Chondrocyte (in vitro differentiated cells): ENCODE results near the gene PCTP. TPM values are rescaled to one million over a fixed set of nuclear protein-coding genes. Genes with fewer than 3 reads are reported as not detected.

Experiments
- DNase-seq: peaks from one replicate; pipeline ENCODE4 v3.0.0; 2021; ENCODE audit warnings: mixed read lengths, low spot score
- H3K27ac Mint-ChIP-seq: one replicate; pipeline ENCODE4 v1.8.0; 2021; ENCODE audit warnings: mild to moderate bottlenecking, moderate library complexity, mixed read lengths; ENCODE audit not compliant: unreplicated experiment
- H3K27me3 Mint-ChIP-seq: 2 replicates; pipeline ENCODE4 v1.8.0; 2021; ENCODE audit warnings: low read depth, mixed read lengths
- H3K36me3 Mint-ChIP-seq: 2 replicates; pipeline ENCODE4 v1.8.0; 2021; ENCODE audit warnings: low read depth, mixed read lengths
- H3K4me1 Mint-ChIP-seq: 2 replicates; pipeline ENCODE4 v1.8.0; 2021; ENCODE audit warnings: low read depth, mild to moderate bottlenecking, mixed read lengths
- H3K4me3 Mint-ChIP-seq: one replicate; pipeline ENCODE4 v1.8.0; 2021; ENCODE audit warnings: mild to moderate bottlenecking, moderate library complexity, mixed read lengths; ENCODE audit not compliant: unreplicated experiment
- H3K9me3 Mint-ChIP-seq: 2 replicates; pipeline ENCODE4 v1.8.0; 2021; ENCODE audit warnings: low read depth, mixed read lengths
- CTCF ChIP-seq: fragments of 200-600 bp; sonication (generic); IDR thresholded peaks from 2 replicates; pipeline ENCODE4 v1.5.0; 2021; ENCODE audit warnings: antibody characterized with exemption, mild to moderate bottlenecking, moderate library complexity
- total RNA-seq: library from RNA; stranded (reverse); gene quantifications from 3 replicates; pipeline ENCODE4 v1.2.1, GENCODE V29; 2021

PCTP gene
- total RNA-seq, 1 donor from 2014 or later, result 8.8 TPM

- no peak for TF ChIP-seq CTCF
- no peak overlapping the region for H3K4me3 Mint-ChIP-seq
- H3K27me3 Mint-ChIP-seq, result no peaks in the 10 kb centered on the region
- peaks cover 17% of the 10 kb centered on the region for H3K4me1 Mint-ChIP-seq
- DNase-seq, result no peak
- H3K9me3 Mint-ChIP-seq, result peaks cover 9% of the 10 kb centered on the region
- H3K27ac Mint-ChIP-seq, result no peak overlapping the region
- no peaks in the 10 kb centered on the region for H3K36me3 Mint-ChIP-seq
These were observed 67.9 kb downstream of the PCTP start for GRCh38 chr17:55818451-55819375.

GRCh38 chr17:55820675-55821074, 69.8 kb downstream of the PCTP start:
- no peaks in the 10 kb centered on the region for H3K27me3 Mint-ChIP-seq
- peaks cover 6% of the 10 kb centered on the region for H3K4me1 Mint-ChIP-seq
- DNase-seq, result no peak
- H3K27ac Mint-ChIP-seq, result no peak overlapping the region
- H3K36me3 Mint-ChIP-seq, result no peaks in the 10 kb centered on the region
- H3K9me3 Mint-ChIP-seq, result peaks cover 9% of the 10 kb centered on the region
- TF ChIP-seq CTCF, result no peak
- no peak overlapping the region for H3K4me3 Mint-ChIP-seq

- no peaks in the 10 kb centered on the region for H3K36me3 Mint-ChIP-seq
- H3K4me1 Mint-ChIP-seq, result no peaks in the 10 kb centered on the region
- H3K4me3 Mint-ChIP-seq, result no peak overlapping the region
- no peaks in the 10 kb centered on the region for H3K27me3 Mint-ChIP-seq
- peaks cover 9% of the 10 kb centered on the region for H3K9me3 Mint-ChIP-seq
- no peak for DNase-seq
- no peak for TF ChIP-seq CTCF
- no peak overlapping the region for H3K27ac Mint-ChIP-seq
These were observed 71.2 kb downstream of the PCTP start for GRCh38 chr17:55822028-55822427.

- no peak for DNase-seq
- peaks cover 9% of the 10 kb centered on the region for H3K9me3 Mint-ChIP-seq
- peaks cover 7% of the 10 kb centered on the region for H3K27me3 Mint-ChIP-seq
- H3K36me3 Mint-ChIP-seq, result no peaks in the 10 kb centered on the region
- peak; percentile 56 for TF ChIP-seq CTCF
- no peak overlapping the region for H3K4me3 Mint-ChIP-seq
- H3K4me1 Mint-ChIP-seq, result peaks cover 6% of the 10 kb centered on the region
- H3K27ac Mint-ChIP-seq, result no peak overlapping the region
These were observed 74.4 kb downstream of the PCTP start for GRCh38 chr17:55825213-55825612.

Other genes starting within 250 kb of the PCTP start
- not detected in 3 replicates for gene SMIM36, start 239.6 kb upstream of the PCTP start, total RNA-seq
- 4.7 to 7.5 TPM (median 5.3 TPM) in 3 replicates for gene TMEM100, start 28.2 kb upstream of the PCTP start, total RNA-seq